CD14-positive monocyte (primary cell): ENCODE measurements around the gene CTDSPL. TPM values are rescaled to one million over a fixed set of nuclear protein-coding genes. Genes with fewer than 3 reads are reported as not detected.

Experiments
- DNase-seq, 3 donors: peaks; one replicate each; pipeline ENCODE4 v3.0.0-alpha.2; 2011 to 2022
- H2AFZ ChIP-seq: 2 replicates; pipeline ENCODE4 v1.6.0; 2012; ENCODE audit warnings: mild to moderate bottlenecking, low read depth, low read length, inconsistent platforms; ENCODE audit not compliant: insufficient read depth, poor library complexity, severe bottlenecking
- H3K27ac ChIP-seq, 2 donors: 1 replicate in 1 of 2; 2 replicates in 1 of 2; pipeline ENCODE4 v1.5.1; 2012 to 2013; ENCODE audit warnings: low read length in 2 of 2, control low read depth in 1 of 2, inconsistent platforms in 1 of 2, low read depth in 1 of 2, mild to moderate bottlenecking in 1 of 2
- H3K27me3 ChIP-seq, 2 donors: one replicate each; pipeline versions ENCODE4 v1.6.0 to v1.6.1; 2011 to 2013; ENCODE audit warnings: low read length in 2 of 2; ENCODE audit not compliant: control insufficient read depth in 2 of 2, insufficient read depth in 2 of 2
- H3K36me3 ChIP-seq, 2 donors: replicated peaks in 1 of 2; 1 replicate in 1 of 2; 2 replicates in 1 of 2; pipeline versions ENCODE4 v1.5.1 to v1.6.1; 2012 to 2013; ENCODE audit warnings: low read length in 2 of 2, control low read depth in 1 of 2, inconsistent platforms in 1 of 2, mild to moderate bottlenecking in 1 of 2; ENCODE audit not compliant: insufficient read depth in 2 of 2, control insufficient read depth in 1 of 2
- H3K4me1 ChIP-seq, 2 donors: 1 replicate in 1 of 2; 2 replicates in 1 of 2; pipeline versions ENCODE4 v1.5.1 to v1.6.1; 2012 to 2013; ENCODE audit warnings: low read length in 2 of 2, control low read depth in 1 of 2, inconsistent platforms in 1 of 2, mild to moderate bottlenecking in 1 of 2, moderate library complexity in 1 of 2; ENCODE audit not compliant: insufficient read depth in 2 of 2, control insufficient read depth in 1 of 2
- H3K4me2 ChIP-seq: replicated peaks from 2 replicates; pipeline ENCODE3; 2012; ENCODE audit warnings: low read length, moderate library complexity, mild to moderate bottlenecking; ENCODE audit not compliant: poor library complexity, severe bottlenecking; ENCODE audit errors: extremely low read depth
- H3K4me3 ChIP-seq, 3 experiments: fragments of 200-600 bp in 1 of 3; sonication (generic) in 1 of 3; replicated peaks in 1 of 3; 1 replicate in 2 of 3; 2 replicates in 1 of 3; pipeline ENCODE4 v1.5.1; 2011 to 2013; ENCODE audit warnings: low read length in 3 of 3, mild to moderate bottlenecking in 3 of 3, control low read depth in 2 of 3, low read depth in 2 of 3, inconsistent platforms in 1 of 3, moderate library complexity in 1 of 3
- H3K79me2 ChIP-seq: 2 replicates; pipeline ENCODE4 v1.6.0; 2012; ENCODE audit warnings: mild to moderate bottlenecking, control low read depth, inconsistent platforms, low read length, moderate library complexity; ENCODE audit not compliant: insufficient read depth
- H3K9ac ChIP-seq: 2 replicates; pipeline ENCODE4 v1.6.0; 2017; ENCODE audit warnings: low read length, mild to moderate bottlenecking; ENCODE audit not compliant: insufficient read depth, poor library complexity, severe bottlenecking
- H3K9me3 ChIP-seq, 2 donors: replicated peaks in 1 of 2; 1 replicate in 1 of 2; 2 replicates in 1 of 2; pipeline versions ENCODE4 v1.5.1 to v1.6.1; 2012 to 2013; ENCODE audit warnings: low read length in 2 of 2, control low read depth in 1 of 2; ENCODE audit not compliant: control insufficient read depth in 1 of 2, insufficient read depth in 1 of 2
- H4K20me1 ChIP-seq: 2 replicates; pipeline ENCODE4 v1.6.0; 2012; ENCODE audit warnings: mild to moderate bottlenecking, low read length, control low read depth, moderate library complexity; ENCODE audit not compliant: insufficient read depth
- H3K27ac Mint-ChIP-seq, 7 donors: one replicate each; pipeline ENCODE4 v1.8.0; 2020; ENCODE audit warnings: mild to moderate bottlenecking in 7 of 7, mixed read lengths in 7 of 7, moderate library complexity in 6 of 7, inconsistent platforms in 2 of 7
- H3K27me3 Mint-ChIP-seq, 3 donors: one replicate each; pipeline ENCODE4 v1.8.0; 2021 to 2022; ENCODE audit warnings: low read depth in 3 of 3, mild to moderate bottlenecking in 3 of 3, mixed read lengths in 3 of 3, moderate library complexity in 3 of 3, inconsistent platforms in 1 of 3
- H3K36me3 Mint-ChIP-seq, 2 donors: one replicate each; pipeline ENCODE4 v1.8.0; 2020; ENCODE audit warnings: mixed read lengths in 2 of 2, inconsistent platforms in 1 of 2, mild to moderate bottlenecking in 1 of 2
- H3K4me1 Mint-ChIP-seq: one replicate; pipeline ENCODE4 v1.8.0; 2020; ENCODE audit warnings: mild to moderate bottlenecking, mixed read lengths
- H3K4me3 Mint-ChIP-seq, 2 donors: one replicate each; pipeline ENCODE4 v1.8.0; 2020; ENCODE audit warnings: mild to moderate bottlenecking in 2 of 2, mixed read lengths in 2 of 2, moderate library complexity in 1 of 2
- H3K9me3 Mint-ChIP-seq, 7 donors: one replicate each; pipeline ENCODE4 v1.8.0; 2020 to 2022; ENCODE audit warnings: mixed read lengths in 7 of 7, mild to moderate bottlenecking in 6 of 7, moderate library complexity in 6 of 7, inconsistent platforms in 2 of 7
- WGBS: methylation state at CpG from one replicate; pipeline ENCODE4 v1.1.5; 2013; ENCODE audit warnings: missing lambda C conversion rate; ENCODE audit not compliant: insufficient coverage; 5-methylcytosine and 5-hydroxymethylcytosine counted together
- intact Hi-C, 2 donors: fragments of 100-400 bp; cut with micrococcal nuclease; formaldehyde crosslinking; loops; one replicate each; pipeline versions ENCODE4 v1.15.0 to v1.15.1; 2023
- polyA plus RNA-seq, 3 donors: library from polyadenylated mRNA; depleted of rRNA in 1 of 3; unstranded in 2 of 3; stranded (reverse) in 1 of 3; fragments of 300-500 nt in 2 of 3; fragments of >200 nt in 1 of 3; fragmentation: Illumina TruSeq in 2 of 3; gene quantifications; 1 replicate in 2 of 3; 2 replicates in 1 of 3; pipeline ENCODE4 v1.2.3, GENCODE V29; 2012 to 2021
- TF ChIP-seq, protein P1 (sequence below): fragments of 200-600 bp; IDR thresholded peaks from one replicate; pipeline ENCODE4 v1.8.0; 2022; ENCODE audit warnings: antibody characterized with exemption, mild to moderate bottlenecking

Gene CTDSPL
- polyA plus RNA-seq, 3 donors, result 0.15 to 0.69 (median 0.33) TPM

DNA sequence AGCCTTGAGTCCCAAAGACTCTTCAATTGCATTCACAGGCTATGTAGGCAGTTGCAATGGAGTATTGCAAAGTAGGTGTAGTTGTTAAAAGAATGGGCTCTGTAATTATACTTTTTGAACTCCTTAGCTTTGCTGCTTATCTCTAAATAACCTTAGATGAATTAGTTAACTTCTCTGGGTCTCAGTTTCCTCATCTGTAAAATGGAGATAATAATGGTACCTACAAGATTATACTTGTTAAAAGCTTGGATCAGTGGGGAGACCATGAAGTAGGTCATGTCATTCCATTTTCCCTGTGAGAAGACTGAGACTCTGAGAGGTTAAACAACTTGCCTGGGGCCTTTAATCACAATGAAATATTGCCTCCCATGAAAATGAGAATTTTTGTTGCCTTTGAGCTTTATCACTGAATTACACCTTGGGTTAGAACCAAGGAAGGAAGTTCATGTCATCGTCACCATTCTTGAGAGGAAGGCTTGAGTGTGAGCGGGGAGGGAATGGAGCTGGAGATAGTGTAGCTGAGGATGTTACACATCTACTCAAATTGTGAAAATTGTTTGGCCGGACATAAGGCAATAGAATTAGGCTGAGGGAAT is 38.1 kb downstream of the CTDSPL start:
- TF ChIP-seq, protein P1, sequence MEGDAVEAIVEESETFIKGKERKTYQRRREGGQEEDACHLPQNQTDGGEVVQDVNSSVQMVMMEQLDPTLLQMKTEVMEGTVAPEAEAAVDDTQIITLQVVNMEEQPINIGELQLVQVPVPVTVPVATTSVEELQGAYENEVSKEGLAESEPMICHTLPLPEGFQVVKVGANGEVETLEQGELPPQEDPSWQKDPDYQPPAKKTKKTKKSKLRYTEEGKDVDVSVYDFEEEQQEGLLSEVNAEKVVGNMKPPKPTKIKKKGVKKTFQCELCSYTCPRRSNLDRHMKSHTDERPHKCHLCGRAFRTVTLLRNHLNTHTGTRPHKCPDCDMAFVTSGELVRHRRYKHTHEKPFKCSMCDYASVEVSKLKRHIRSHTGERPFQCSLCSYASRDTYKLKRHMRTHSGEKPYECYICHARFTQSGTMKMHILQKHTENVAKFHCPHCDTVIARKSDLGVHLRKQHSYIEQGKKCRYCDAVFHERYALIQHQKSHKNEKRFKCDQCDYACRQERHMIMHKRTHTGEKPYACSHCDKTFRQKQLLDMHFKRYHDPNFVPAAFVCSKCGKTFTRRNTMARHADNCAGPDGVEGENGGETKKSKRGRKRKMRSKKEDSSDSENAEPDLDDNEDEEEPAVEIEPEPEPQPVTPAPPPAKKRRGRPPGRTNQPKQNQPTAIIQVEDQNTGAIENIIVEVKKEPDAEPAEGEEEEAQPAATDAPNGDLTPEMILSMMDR, result no peak
- Mint-ChIP-seq H3K4me1 (peaks cover 18% of the 10 kb centered on the region), H3K27ac (no peak overlapping the region), H3K27me3 (no peaks in the 10 kb centered on the region), H3K9me3 (no peaks in the 10 kb centered on the region), H3K4me3 (no peak overlapping the region), H3K36me3 (no peaks in the 10 kb centered on the region)
- Histone ChIP-seq H3K27ac (no peak overlapping the region), H3K79me2 (no peaks in the 10 kb centered on the region), H4K20me1 (no peaks in the 10 kb centered on the region), H3K4me1 (no peaks in the 10 kb centered on the region), H3K36me3 (no peaks in the 10 kb centered on the region), H2AFZ (no peak overlapping the region), H3K27me3 (no peaks in the 10 kb centered on the region), H3K9me3 (no peaks in the 10 kb centered on the region), H3K4me3 (no peak overlapping the region), H3K4me2 (no peak overlapping the region), H3K9ac (no peak overlapping the region)
- WGBS, result 25% methylated on average over 1 of the region's 3 CpGs
- no peak for DNase-seq
- intact Hi-C loops, result no loop called here

DNA sequence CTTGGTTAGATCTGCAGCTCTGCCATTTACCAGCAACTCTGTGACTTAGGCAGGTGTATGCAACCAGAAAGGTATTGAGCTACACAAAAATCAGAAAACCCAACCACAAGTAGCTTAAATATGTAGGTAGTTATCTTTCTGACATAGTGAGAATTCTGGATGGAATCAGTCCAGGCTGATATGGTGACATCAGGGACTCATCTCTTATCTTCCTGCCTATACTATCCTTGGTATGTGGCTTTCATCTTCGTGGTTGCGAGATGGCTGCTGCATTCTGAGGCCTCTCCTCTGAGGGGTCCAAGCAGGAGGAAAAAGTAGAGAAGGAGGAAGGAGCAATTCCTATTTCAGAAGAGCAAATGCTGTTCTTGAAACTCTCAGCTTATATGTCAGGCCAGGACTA is 40.0 kb downstream of the CTDSPL start:
- Mint-ChIP-seq H3K36me3 (no peaks in the 10 kb centered on the region), H3K9me3 (no peaks in the 10 kb centered on the region), H3K4me3 (no peak overlapping the region), H3K4me1 (peaks cover 26% of the 10 kb centered on the region), H3K27ac (no peak overlapping the region), H3K27me3 (no peaks in the 10 kb centered on the region)
- no peaks in the 10 kb centered on the region for H4K20me1 ChIP-seq
- TF ChIP-seq, protein P1, result no peak
- WGBS, result no CpG with 5 or more reads among the region's 2 CpGs
- no peaks in the 10 kb centered on the region for H3K27me3 ChIP-seq
- no peak overlapping the region for H3K4me3 ChIP-seq
- no peak for DNase-seq
- no peaks in the 10 kb centered on the region for H3K79me2 ChIP-seq
- H3K4me2 ChIP-seq, result no peak overlapping the region
- H3K36me3 ChIP-seq, result no peaks in the 10 kb centered on the region
- no peaks in the 10 kb centered on the region for H3K9me3 ChIP-seq
- H3K27ac ChIP-seq, result no peak overlapping the region
- H3K9ac ChIP-seq, result no peak overlapping the region
- no peaks in the 10 kb centered on the region for H3K4me1 ChIP-seq
- no peak overlapping the region for H2AFZ ChIP-seq
- intact Hi-C loops, result no loop called here
